ENCODE measurements around the gene LMO3. TPM values are rescaled to one million over a fixed set of nuclear protein-coding genes. Genes with fewer than 3 reads are reported as not detected.

The LMO3 gene
- total and polyA plus RNA-seq, 2 of the 4 experiments (the other 2 are of a cell fraction): 0.54 to 0.84 TPM

GRCh38 chr12:16526693-16527092, 79.3 kb downstream of the LMO3 start:
- Histone ChIP-seq H3K56ac (ENCODE audit: extremely low read depth, insufficient read depth, low read length) (no peak overlapping the region), H3K9me1 (ENCODE audit: insufficient read depth, low read length) (no peaks in the 10 kb centered on the region), H3K27ac (ENCODE audit: insufficient read depth, low read length) (peak overlapping the region; percentile 55; the same call in 1 of the 2 replicates), H2AFZ (replicated peaks; ENCODE audit: low read length, poor library complexity) (no peak overlapping the region), H3K4ac (ENCODE audit: low read depth, low read length) (no peak overlapping the region), H4K5ac (ENCODE audit: low read depth, low read length) (no peak overlapping the region), H2BK120ac (ENCODE audit: low read depth, low read length) (no peak overlapping the region), H3K79me1 (ENCODE audit: low read depth in 1 of 2, low read length in 2 of 2) (no peaks in the 10 kb centered on the region), H3K9ac (ENCODE audit: low read depth, low read length) (no peak overlapping the region), H3K18ac (ENCODE audit: low read depth, low read length) (no peak overlapping the region), H4K91ac (ENCODE audit: insufficient read depth, low read depth, low read length) (no peak overlapping the region; the same call in 1 of the 2 replicates), H2AK9ac (replicated peaks; ENCODE audit: low read depth, low read length, poor library complexity) (no peak overlapping the region), H3K4me3 (ENCODE audit: insufficient read depth, low read depth, low read length) (no peak overlapping the region), H2BK5ac (ENCODE audit: low read depth, low read length, poor library complexity, severe bottlenecking) (peak overlapping the region; percentile 34), H3K23ac (ENCODE audit: low read depth, low read length) (no peak overlapping the region), H2BK15ac (ENCODE audit: low read depth, low read length) (no peak overlapping the region), H3K4me2 (ENCODE audit: low read depth, low read length) (peak overlapping the region; percentile 58), H2AK5ac (ENCODE audit: low read depth, low read length) (no peak overlapping the region), H3K36me3 (ENCODE audit: control insufficient read depth, insufficient read depth, low read length) (no peaks in the 10 kb centered on the region), H4K8ac (ENCODE audit: low read depth in 2 of 2, low read length in 2 of 2) (no peak overlapping the region; a peak in 1 of 4 replicates), H3K4me1 (ENCODE audit: control insufficient read depth, insufficient read depth, low read length) (peaks cover 2% of the 10 kb centered on the region; the same call in 1 of the 2 replicates), H3K9me3 (ENCODE audit: control insufficient read depth, insufficient read depth, low read length) (no peaks in the 10 kb centered on the region), H3K14ac (replicated peaks; ENCODE audit: low read depth, low read length) (no peak overlapping the region), H3K27me3 (ENCODE audit: control insufficient read depth, insufficient read depth, low read length) (no peaks in the 10 kb centered on the region), H4K20me1 (ENCODE audit: insufficient read depth, low read length) (no peaks in the 10 kb centered on the region), H2BK20ac (ENCODE audit: low read depth, low read length) (no peak overlapping the region)
- ATAC-seq (ENCODE audit: low read depth) (peak; percentile 91), DNase-seq (peak; percentile 92)
- in situ Hi-C loops (cut with MboI; ENCODE audit: low sequenced_read_pairs) (no loop called here), dilution Hi-C loops (cut with HindIII; ENCODE audit: low sequenced_read_pairs, unreplicated experiment) (no loop called here), intact Hi-C loops (cut with micrococcal nuclease) (no loop called here)
- TF ChIP-seq MAFK (IDR thresholded peaks at IDR 0.05; ENCODE audit: low read depth, low read length) (peak; percentile 65; the same call in 1 of the 2 replicates), BHLHE40 (IDR thresholded peaks at IDR 0.05; ENCODE audit: low read depth, low read length) (no peak), RCOR1 (IDR thresholded peaks at IDR 0.05; ENCODE audit: insufficient replicate concordance, low read length) (no peak), NFE2L2 (IDR thresholded peaks at IDR 0.05; ENCODE audit: low read depth, low read length) (peak; percentile 83), FOS (IDR thresholded peaks at IDR 0.05; ENCODE audit: low read depth, low read length) (peak; percentile 51; the same call in 1 of the 2 replicates), MXI1 (IDR thresholded peaks at IDR 0.05; ENCODE audit: borderline replicate concordance, low read depth, low read length) (no peak), MAZ (IDR thresholded peaks at IDR 0.05; ENCODE audit: borderline replicate concordance, low read depth, low read length) (no peak), POLR2A (IDR thresholded peaks at IDR 0.05; ENCODE audit: low read depth, low read length) (no peak)
- POLR2A ChIA-PET (ENCODE audit: unreplicated experiment): no interaction called here
- CTCF ChIA-PET: interaction anchor here (0.6 kb wide), 1 partner anchor 166 kb away, joined by 4 read pairs; no protein-coding TSS in a partner anchor
- no TSS peak for BruUV-seq (replicated peaks)
- no CpG with 5 or more reads among the region's 2 CpGs for WGBS, 2 experiments (ENCODE audit: extremely low coverage in 2 of 2, insufficient read length in 1 of 2)
